Activated gamma-delta T cell treated with Interleukin-2 at 50 U/mL for 16 hours (primary cell): ENCODE data around the gene BTBD9.
"Not testable (repeated sequence)": the region's sequence is repeated elsewhere in the genome, so short reads cannot be mapped to it uniquely, and the experiment has no call there.

Experiments used
- DNase-seq: peaks from one replicate; pipeline ENCODE4 v3.0.0-alpha.2; 2020

BTBD9 gene

DNA sequence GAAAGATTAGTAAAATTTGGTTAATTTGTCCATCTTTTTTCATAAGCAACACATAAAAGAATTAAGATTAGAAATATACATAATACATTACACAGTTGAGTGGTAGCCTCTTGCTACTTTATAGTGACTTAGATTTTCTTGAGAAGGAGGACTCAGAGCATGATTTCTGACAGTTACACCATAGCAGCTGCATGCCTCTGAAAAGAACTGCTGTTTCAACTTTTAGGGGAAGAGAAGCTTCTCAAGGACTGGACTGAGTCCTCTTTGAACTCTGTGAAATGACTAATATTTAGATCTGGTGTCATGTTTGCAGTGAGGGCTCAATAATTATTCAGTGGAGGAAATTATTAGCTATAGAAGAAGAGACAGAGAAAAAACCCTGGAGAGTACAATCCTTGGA is 272.5 kb downstream of the BTBD9 start:
- no peak for DNase-seq

DNA sequence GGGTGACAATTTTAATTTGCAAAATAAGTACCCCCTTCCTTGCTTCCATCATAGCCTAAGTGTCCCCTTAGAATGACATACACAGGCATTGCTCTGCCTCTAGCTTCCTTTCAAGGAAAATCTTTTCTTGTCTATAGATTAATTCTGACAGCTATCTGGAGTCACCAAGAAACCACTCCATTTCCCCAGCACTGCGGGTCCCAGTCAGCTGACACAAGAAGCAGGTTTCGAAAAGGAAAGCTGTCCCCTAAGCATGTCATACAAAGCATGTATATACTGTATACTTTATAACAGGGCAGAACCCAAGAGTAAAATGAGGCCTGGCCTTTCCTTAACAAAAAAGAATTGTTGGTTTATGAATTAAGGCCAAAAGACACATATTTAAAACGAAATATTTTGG is 273.5 kb downstream of the BTBD9 start:
- DNase-seq = no peak

DNA sequence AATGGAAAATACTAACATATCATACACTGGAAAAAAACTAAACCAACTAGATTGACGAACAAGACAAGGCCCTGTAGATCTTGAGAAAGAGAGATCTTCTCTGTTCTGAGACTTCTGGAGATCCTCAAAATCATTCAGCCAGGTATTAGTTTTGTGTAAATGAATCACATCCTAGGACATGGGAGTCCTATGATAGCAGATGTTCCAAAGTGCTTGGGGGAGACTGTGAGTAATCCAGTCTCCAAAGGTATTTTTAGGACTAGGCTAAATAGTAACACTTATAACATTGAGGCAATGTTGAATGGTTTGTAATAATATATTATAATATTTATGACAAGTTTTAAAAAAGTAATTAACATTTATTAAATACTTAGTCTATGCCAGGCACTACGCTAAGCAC is 275.0 kb downstream of the BTBD9 start:
- no peak for DNase-seq

DNA sequence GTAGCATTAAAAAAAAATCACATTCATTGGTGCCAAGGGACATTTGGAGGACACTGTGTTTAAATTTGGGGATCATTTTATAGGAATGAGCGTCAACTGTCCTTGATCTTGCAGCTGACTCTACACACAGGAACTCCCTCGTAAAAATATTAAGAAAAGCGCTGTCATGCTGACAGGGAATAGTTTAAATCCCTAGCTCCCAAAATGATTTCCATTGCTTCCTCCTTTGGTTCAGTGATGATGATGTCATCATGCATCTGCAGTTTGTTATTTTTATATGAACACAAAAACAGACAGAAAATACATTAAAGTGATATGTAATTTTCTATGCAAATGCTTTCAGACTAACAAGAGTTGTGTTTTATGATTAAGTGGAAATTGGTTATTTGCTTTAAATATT is 275.6 kb downstream of the BTBD9 start:
- no peak for DNase-seq

DNA sequence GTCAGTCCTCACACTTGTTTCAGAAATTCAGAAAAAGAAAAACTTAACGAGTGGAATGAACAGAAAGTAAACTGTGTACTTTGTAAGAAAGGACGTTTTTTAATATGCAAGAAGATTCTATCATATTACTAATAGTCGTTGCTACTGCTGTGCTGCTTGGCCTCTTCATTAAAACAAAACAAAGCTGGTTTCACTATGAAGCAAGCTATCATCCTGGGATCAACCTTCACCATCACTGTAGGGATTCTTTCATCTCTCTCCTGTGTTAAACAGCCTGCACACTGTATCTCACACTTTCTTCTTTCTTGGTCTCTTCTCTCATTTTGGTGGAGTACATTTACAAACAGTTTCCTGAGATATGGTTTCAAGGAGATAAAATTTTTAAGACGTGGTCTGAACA is 284.2 kb downstream of the BTBD9 start:
- DNase-seq = no peak

DNA sequence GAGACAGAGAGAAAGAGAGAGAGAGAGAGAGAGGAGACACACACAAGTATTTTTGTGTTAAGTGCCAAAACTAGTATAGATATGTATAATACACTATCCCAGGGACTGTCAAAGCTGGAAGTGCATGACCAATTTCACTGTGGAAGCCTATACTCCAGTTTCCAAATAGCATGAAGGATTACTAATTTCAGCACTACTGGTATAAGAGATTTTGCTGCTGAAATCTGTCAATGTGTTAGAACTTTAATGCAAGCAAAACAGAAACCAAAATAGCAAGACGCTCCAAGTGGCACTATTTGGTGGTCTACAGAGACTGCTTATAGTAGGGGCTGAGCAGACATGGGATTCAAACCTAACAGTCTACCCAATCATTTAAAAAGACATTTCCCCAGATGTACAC is 284.8 kb downstream of the BTBD9 start:
- no peak for DNase-seq

DNA sequence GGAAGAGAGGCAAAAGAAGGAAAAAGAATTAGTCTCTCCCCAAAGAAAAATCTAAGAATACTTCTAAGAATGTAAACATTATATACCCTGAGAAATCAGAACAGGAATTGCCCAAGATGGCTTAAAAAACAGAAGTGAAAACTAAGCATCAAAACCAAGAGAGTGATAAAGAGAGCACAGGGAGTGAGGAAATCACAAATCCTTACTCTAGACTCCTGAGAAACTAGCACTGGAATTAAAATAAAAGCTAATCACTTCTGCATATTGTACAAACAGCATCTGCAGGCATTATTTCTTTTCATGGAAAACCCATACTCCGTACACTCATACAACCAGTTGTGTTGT is 285.7 kb downstream of the BTBD9 start:
- no peak for DNase-seq

DNA sequence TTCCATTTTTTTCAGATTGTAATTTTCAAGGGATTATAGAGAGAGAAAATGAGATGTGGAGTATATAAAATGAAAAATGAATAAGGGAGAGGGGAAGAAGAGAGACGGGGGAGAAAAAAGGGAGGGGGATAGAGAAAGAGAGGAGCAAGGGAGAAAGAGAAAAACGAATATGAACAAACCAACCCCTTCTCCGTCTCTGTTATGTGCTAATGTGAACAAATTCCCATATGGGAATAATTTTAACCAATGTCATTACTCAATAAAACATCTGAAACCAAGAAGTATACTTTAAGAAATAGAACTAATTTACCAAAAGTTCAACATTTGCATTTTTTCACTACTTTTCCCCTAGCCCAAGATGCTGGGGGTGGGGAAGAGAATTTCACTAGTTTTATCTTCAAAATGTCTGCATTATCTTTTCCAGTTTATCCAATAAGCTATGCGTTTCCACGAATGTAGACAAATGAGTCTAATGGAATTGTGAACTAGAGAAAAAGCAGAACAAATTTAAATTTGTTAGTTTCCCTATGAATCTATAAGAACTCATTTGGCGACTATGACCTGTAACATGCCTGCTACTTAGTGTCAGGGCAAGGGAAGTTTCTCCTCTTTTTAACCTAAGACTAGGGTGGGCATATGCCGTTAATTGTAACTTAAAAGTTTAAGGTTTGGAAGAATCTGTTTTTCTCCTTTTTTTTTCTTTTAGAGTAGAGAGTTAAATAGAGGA is 286.3 kb downstream of the BTBD9 start:
- DNase-seq = no peak

DNA sequence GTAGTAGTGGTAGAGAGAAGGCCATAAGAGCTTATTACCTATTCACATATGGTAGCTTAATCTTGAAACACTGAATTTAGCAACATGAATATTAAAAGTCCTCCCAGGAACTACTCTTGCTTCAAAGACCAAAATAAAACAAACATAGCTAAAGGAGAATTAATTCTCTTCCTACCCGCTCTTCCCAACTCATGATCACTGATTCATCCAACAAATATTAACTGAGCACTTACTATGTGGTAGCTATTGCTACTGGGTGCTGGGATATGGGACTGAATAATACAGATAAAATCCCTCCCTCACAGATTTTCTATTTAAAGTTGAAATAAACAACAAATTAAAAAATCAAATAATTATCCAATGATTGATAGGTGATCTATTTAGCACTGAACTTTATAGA is 287.1 kb downstream of the BTBD9 start:
- no peak for DNase-seq

DNA sequence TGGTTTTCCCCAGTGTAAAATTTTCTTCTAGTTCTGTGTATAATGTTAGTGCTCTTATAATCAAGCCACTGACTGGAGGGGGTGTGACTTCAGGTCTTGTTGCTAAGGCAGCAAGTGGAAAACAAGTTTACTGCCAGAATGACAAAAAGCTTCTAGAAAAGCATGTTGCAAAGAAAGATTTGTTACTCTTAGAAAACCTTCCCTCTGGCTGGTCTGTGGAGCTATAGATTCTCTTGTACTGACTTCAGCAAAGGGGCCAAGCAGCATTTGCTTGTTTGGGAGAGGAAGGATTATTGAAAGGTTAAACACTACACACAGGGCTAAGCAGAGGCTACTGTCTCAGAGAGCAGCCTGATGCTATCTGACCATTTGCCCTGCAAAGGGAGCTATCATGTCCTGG is 288.8 kb downstream of the BTBD9 start:
- DNase-seq = no peak

DNA sequence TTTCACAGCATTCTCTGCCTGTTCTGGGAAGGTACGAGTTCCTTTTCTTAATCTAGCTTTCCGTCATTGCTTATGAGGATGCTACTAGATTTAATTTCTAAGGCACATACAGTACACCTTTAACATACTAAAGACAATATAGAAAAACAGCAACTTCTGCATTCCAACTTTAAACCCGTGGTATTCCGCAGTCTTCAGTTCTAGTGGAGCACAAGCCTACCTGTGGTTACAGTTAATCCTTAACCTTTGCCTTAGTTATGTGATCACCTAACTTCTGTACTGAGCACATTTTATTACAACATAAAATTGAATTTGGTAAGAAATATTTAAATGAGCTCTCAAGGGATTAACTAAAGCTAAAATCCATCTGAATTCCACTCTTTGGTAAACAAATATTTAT is 289.5 kb downstream of the BTBD9 start:
- DNase-seq = no peak

DNA sequence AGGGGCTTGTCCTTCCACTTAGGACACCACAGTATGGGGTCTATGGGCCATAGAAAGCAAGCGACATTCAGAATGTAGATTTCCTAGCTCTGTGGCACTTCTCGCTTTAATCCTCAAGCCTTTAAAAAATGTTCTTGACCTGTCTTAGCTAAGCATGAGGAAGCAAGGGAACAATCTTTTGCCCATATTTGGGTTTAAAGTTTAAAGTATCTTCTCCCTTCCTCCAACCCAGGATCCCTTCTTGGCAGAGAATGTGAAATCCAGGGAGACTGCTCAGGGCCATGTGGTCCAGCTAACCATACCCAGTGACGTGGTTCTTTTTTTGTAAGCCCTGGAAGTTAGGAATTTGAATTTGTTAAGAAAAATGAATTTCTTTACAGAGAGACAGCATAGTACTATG is 289.9 kb downstream of the BTBD9 start:
- no peak for DNase-seq

DNA sequence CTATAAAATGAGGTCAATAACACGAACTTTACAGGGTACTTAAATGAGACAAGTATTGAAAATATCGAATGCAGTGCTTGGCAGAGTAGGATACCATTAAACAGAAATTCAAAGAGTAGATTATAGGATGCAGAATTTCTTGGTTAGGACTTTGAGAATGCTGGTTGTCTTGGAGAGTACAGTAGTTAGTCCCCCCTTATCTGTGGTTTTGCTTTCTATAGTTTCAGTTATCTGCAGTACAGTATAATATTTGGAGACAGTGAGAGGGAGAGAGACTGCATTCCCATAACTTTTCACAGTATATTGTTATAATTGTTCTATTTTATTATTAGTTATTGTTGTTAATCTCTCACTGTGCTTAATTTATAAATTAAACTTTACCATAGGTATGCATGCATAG is 290.5 kb downstream of the BTBD9 start:
- DNase-seq = no peak

DNA sequence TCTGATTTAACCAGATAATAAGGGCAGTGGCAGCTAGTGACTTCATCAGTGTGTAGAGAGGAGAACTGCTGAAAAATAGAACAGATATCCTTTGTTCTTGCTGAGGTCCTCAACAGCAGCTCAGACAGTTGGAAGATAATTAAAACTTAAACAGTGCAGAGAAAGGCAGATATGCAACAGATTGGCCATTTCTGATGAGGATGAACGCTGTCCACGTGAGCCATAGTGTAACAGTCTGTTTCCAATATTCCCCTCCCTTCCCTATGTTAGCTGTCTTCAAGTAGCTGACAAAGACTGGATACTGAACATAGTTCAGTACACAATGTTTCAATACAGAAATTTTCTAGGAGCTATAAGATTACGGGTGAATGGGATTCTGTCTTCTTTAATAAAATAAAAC is 291.4 kb downstream of the BTBD9 start:
- no peak for DNase-seq

DNA sequence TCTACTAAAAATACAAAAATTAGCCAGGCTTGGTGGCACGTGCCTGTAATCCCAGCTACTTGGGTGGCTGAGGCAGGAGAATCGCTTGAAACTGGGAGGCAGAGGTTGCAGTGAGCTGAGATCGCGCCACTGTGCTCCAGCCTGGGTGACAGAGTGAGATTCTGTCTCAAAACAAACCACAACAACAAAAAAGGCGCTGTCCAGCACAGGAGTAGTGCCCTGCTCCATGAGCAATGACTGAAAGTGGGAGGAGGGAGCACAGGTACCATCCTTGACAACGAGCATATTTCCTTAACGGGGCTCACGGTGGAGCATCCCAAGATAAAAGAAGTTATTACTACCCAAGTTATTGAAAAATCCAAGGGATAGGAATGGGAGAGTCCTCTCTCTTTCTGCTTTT is 291.9 kb downstream of the BTBD9 start:
- DNase-seq = not testable (repeated sequence)

DNA sequence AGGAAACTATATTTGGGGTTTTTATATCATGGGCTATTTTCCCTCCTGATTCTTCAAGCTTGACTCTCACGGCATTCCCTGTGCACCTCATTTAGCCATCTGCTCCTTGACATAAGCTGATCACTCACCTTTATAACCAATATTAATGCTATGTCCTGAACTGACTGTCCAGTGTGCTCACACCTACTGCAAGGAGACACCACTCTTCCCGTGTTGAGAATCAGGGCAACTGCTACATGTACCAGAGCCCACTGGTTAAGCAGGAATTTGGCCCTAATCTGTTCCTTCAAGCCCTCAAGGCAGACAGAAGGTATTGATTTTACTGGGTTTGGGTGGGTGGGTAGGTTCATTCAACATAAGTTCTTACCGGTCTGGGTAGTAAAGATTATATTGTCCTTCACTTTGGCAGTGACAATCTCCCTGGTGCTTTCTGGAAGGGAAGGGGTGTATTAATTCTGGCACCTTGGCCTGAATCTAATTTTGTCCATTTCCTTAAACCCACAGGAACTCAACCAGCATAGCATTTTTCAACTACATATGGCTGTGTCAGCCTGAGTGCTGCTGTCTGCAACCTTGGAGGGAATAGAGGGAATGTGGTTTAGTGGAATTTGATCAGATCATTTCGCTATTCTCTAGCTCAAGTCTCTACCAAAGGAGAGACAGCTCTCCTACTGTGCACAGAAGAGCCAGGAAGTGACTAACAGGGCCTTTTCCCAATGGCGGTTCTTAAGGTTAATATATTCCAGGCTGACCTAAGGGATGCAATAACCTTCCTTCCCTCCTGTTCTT is 293.2 kb downstream of the BTBD9 start:
- no peak for DNase-seq

DNA sequence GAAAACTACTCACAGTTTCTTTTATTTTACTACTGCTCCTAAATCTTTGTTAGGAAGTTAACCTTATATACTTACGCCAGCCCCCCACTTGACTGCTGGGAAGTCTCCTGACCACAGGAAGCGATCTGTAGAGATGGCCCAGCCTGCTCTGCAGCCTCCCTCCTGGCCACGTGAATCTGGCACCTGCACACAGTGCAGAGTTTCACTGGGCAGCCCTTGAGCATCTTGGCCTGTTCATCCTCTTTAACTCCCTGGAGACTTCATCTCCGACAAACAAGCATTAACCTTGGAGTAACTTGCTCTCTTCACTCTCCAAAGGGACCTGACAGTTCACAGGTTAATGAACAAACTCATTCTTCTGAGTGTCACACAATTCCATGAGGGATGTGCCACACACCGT is 294.1 kb downstream of the BTBD9 start:
- DNase-seq = no peak

DNA sequence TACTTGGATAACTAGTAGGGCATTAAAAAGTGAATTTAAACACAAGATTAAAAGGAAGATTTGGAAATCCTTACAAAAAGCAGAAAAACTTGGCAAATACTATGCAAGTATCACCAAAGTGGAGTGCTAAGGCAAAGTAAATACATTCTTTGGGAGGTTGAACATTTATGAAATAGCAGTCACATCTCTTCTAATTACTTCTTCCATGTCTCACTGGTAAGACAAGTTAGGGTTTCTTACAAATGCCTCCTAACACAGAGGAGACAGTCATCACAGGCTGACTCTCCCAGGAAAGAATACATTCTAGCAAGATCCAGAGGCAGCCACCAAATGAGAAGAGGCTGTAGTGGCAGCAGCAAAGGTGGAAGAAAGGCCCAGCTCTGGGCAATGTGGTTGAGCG is 298.2 kb downstream of the BTBD9 start:
- no peak for DNase-seq

DNA sequence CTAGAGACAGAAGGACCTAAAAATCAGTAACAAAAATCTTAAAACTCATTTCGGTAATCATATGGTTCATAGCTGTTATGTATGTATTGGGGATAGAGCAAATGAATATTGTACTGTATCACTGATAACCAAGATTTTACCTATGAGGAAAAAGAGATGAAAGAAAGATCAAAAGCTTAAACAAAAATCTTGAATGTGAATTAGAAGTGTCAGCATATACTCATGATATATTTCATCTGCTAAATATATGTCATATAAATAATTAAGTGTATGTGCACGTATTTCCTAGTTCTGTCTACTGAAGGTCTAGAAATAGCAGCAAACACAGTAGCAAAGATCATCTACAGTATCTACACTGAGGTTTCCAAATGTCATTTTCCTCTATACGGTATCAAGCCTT is 299.8 kb downstream of the BTBD9 start:
- no peak for DNase-seq

DNA sequence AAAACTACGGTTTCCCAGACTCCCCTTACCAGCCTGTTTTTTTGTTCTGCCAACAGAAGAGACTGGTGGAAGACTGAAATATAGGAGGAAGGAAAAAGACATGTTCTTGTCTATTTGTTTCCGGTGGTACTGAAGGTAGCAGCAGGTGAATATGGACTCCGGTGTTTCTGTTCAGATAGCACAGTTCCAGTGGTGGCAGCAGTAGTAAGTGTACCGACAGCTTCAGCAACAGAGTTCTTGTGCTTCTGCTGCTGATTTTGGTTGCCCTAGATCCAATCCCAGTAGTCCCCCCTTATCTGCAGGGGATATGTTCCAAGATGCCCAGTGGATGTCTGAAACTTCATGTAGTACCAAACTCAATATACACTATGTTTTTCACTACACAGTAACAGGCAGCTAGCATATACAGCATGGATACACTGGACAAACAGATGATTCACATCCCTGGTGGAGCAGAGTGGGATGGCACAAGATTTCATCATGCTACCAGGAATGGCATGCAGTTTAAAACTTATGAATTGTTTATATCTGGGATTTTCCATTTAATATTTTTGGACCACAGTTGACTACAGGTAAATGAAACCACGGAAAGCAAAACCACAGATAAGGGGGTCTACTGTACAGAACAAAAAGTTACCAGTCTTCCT is 301.8 kb downstream of the BTBD9 start:
- DNase-seq = no peak

DNA sequence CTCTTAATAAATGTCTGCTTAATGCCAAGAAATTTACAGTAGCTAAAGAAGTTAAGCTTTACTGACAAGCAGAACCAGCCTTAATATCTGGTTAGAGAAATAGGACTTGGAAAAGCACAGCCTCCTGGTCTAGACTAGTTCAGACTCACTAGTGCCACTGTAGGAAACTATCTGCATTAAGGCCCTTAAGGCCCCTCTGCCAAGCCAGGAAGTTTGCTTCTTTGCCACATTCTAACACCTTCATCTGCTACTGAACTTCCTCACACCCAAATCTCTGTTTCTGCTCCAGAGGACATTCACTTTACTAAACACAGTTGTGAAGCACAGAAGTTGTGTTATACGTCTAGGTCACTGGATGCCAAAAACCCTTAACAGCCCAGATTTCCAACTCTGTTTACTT is 302.8 kb downstream of the BTBD9 start:
- DNase-seq = no peak

DNA sequence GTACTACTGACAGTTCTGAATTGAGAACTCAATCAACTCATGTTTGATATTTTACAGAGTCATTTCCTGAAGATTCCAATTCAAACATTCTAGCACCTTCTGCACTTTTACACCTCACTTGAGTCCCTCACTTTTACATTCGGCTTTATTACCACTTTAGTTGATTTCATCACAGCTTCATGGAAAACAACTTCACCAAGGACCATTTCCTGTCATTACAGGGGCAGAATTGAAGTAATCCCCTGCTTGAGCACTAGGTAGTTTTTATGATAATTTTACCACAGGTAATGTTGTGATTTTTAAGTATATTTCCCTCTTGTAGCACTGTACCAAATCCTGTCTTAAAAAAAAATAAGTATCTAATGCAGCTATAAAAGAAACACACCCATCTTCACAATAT is 312.9 kb downstream of the BTBD9 start:
- DNase-seq = no peak

DNA sequence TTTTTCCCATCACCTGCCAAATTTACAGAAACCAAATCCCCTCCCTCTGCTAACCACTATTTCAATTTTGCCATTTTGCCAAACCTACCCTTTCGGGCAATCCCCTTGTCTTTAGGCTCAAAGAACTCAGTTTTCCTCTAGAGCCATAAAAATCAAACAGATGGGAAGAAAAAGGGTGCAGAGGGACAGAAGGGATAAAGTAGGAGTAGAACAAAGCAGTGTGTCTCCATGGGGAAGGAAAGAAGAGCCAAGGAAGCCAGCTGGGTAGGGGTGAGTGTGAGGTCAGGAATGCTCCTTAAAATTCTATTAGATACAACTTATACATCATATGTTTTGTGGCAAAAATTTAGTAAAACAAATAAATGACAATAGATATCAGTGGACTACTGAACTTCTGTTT is 316.5 kb downstream of the BTBD9 start:
- DNase-seq = no peak

DNA sequence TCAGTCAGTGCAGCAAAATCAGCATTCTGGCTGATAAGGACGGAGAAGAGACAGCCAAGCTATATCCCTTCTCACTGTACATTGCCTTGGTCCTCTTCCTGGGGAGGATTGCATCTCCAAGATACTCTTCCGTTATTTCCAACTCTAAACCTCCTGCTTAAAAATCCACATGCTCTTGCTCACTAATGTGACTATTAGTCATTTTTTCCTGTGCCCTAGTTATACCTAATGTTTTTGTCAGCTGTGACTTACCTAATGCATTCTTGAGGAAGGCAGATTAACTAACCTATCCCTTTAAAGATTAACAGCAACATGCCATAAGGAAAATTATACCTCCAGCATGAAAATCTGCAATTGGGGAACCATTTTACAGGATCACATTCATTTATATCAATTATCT is 317.6 kb downstream of the BTBD9 start:
- DNase-seq = no peak
